ES-I3 (cell line): Measurements from ENCODE around the gene TMUB2.

ENCODE experiments used
- H3K36me3 ChIP-seq: 2 replicates; pipeline ENCODE4 v1.6.1; 2013; ENCODE audit warnings: mild to moderate bottlenecking, low read length, control low read depth, moderate library complexity; ENCODE audit not compliant: insufficient read depth
- H3K4me1 ChIP-seq: 2 replicates; pipeline ENCODE4 v1.6.1; 2013; ENCODE audit warnings: mild to moderate bottlenecking, control low read depth, low read length; ENCODE audit not compliant: insufficient read depth
- H3K9ac ChIP-seq: 2 replicates; pipeline ENCODE4 v1.6.1; 2013; ENCODE audit warnings: low read depth, mild to moderate bottlenecking, low read length, moderate library complexity
- H3K9me3 ChIP-seq: 2 replicates; pipeline ENCODE4 v1.6.1; 2013; ENCODE audit warnings: mild to moderate bottlenecking, low read length, moderate library complexity; ENCODE audit not compliant: control insufficient read depth, insufficient read depth

TMUB2 gene

GRCh38 chr17:44203731-44204440, 17.1 kb downstream of the TMUB2 start:
- H3K9ac ChIP-seq = no peak overlapping the region
- no peaks in the 10 kb centered on the region for H3K9me3 ChIP-seq
- H3K36me3 ChIP-seq = 0 out of 2 replicates have a peak, but pooled peaks cover 3% of the 10 kb centered on the region
- H3K4me1 ChIP-seq = peaks cover 4% of the 10 kb centered on the region; the same call in 1 of the 2 replicates

DNA sequence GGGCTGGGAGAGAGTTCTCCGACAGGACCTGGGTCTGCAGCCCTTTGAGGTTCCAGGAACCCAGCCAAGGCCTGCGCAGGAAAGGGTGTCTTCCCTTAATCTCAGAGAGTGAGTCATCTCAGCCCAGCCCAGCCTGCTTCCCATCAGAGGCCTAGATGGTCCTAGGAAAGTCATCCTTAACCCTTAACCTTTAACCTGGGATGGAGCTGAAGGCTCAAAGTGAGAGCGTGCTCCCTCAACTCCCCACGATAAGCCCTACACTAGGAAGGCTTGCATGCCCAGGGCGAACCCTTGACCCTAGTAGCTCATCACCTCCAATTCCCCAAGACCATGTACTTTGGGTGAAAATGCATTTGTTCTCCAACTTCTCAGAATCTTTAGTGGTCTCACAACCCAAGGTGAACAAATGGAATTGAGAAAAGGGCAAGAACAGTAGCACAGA, 17.7 kb downstream of the TMUB2 start:
- Histone ChIP-seq H3K9ac (no peak overlapping the region), H3K4me1 (peaks cover 4% of the 10 kb centered on the region; the same call in 1 of the 2 replicates), H3K36me3 (0 out of 2 replicates have a peak, but pooled peaks cover 3% of the 10 kb centered on the region), H3K9me3 (no peaks in the 10 kb centered on the region)

DNA sequence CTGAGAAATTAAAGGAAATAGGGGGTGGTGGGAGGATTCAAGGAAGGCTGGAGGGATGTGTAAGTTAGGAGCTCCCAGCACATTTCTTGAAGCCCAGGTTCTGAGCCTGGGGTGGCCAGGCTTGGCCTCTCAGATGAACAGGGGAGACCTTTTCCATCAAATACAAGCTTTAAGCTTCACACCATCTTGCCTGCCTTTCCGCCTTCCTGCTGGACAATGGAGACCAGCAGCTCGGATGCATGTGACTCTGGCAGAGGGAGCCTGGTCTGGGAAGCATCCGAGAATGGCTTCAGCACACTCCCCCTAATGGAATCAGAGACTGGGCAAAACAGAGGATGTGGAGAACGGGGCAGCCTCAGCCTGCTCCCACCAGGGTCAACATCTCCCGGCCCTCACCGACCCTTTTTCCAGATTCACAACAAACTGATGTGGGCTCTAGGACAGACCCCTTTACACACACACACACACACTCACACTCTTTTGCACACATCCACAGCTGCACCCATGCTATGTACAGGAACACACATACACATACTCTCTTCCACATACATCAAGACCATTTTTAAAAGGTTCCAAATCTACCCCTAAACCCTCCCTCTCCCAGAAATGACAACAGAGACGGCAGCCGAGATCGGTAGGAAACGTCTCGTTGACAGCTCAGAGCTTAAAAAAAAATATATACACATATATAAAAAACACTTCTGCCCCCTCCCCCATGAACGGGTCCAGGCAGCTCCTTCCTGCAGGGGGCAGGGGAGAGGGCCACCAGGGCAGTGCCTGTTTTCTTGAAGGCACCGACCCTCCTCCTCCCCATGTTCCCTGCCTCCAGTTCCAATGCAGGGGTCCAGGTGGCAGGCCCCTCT, 19.4 kb downstream of the TMUB2 start:
- H3K9me3 ChIP-seq = no peaks in the 10 kb centered on the region
- 0 out of 2 replicates have a peak, but pooled peaks cover 3% of the 10 kb centered on the region for H3K36me3 ChIP-seq
- peaks cover 2% of the 10 kb centered on the region for H3K4me1 ChIP-seq
- no peak overlapping the region for H3K9ac ChIP-seq

- no peaks in the 10 kb centered on the region for H3K9me3 ChIP-seq
- 0 out of 2 replicates have a peak, but pooled peaks cover 3% of the 10 kb centered on the region for H3K36me3 ChIP-seq
- H3K4me1 ChIP-seq = no peaks in the 10 kb centered on the region; the same call in 1 of the 2 replicates
- no peak overlapping the region for H3K9ac ChIP-seq
Observed at GRCh38 chr17:44206825-44207155, 20.0 kb downstream of the TMUB2 start.

DNA sequence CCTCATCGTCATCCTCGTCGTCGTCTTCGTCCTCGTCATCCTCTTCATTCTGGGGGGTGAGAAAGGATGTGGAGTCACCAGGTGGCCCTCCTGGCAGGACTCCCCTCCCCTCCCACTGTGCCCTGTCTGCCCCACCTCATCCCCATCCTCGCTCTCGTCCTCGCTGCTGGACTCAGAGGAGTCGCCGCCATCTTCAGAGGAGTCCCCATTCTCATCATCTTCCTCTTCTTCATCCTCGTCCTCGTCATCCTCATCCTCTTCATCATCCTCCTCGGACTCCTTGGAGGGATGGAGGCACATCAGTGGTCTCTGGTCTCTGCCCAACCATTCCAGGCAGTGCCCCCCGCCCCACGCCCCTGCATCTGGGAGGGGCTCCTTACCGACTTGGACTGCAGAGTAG, 20.5 kb downstream of the TMUB2 start:
- Histone ChIP-seq H3K4me1 (no peaks in the 10 kb centered on the region; the same call in 1 of the 2 replicates), H3K9ac (no peak overlapping the region)

GRCh38 chr17:44207743-44208142, 21.0 kb downstream of the TMUB2 start:
- Histone ChIP-seq H3K4me1 (no peaks in the 10 kb centered on the region; the same call in 1 of the 2 replicates), H3K9ac (no peak overlapping the region), H3K36me3 (0 out of 2 replicates have a peak, but pooled peaks cover 3% of the 10 kb centered on the region), H3K9me3 (no peaks in the 10 kb centered on the region)

More for the DNA sequence above, 20.5 kb downstream of the TMUB2 start:
- no peaks in the 10 kb centered on the region for H3K9me3 ChIP-seq
- 0 out of 2 replicates have a peak, but pooled peaks cover 3% of the 10 kb centered on the region for H3K36me3 ChIP-seq

- Histone ChIP-seq H3K4me1 (no peaks in the 10 kb centered on the region; the same call in 1 of the 2 replicates), H3K36me3 (peaks cover 10% of the 10 kb centered on the region; the same call in 1 of the 2 replicates), H3K9me3 (no peaks in the 10 kb centered on the region), H3K9ac (no peak overlapping the region)
Observed at GRCh38 chr17:44209786-44210341, 23.1 kb downstream of the TMUB2 start.

GRCh38 chr17:44210342-44211192, 23.8 kb downstream of the TMUB2 start:
- no peaks in the 10 kb centered on the region; the same call in 1 of the 2 replicates for H3K4me1 ChIP-seq
- peaks cover 17% of the 10 kb centered on the region; the same call in 1 of the 2 replicates for H3K36me3 ChIP-seq
- no peak overlapping the region; the same call in 1 of the 2 replicates for H3K9ac ChIP-seq
- no peaks in the 10 kb centered on the region for H3K9me3 ChIP-seq

GRCh38 chr17:44211281-44212265, 24.8 kb downstream of the TMUB2 start:
- Histone ChIP-seq H3K4me1 (no peaks in the 10 kb centered on the region; the same call in 1 of the 2 replicates), H3K36me3 (peaks cover 18% of the 10 kb centered on the region; the same call in 1 of the 2 replicates), H3K9me3 (no peaks in the 10 kb centered on the region), H3K9ac (no peak overlapping the region)

DNA sequence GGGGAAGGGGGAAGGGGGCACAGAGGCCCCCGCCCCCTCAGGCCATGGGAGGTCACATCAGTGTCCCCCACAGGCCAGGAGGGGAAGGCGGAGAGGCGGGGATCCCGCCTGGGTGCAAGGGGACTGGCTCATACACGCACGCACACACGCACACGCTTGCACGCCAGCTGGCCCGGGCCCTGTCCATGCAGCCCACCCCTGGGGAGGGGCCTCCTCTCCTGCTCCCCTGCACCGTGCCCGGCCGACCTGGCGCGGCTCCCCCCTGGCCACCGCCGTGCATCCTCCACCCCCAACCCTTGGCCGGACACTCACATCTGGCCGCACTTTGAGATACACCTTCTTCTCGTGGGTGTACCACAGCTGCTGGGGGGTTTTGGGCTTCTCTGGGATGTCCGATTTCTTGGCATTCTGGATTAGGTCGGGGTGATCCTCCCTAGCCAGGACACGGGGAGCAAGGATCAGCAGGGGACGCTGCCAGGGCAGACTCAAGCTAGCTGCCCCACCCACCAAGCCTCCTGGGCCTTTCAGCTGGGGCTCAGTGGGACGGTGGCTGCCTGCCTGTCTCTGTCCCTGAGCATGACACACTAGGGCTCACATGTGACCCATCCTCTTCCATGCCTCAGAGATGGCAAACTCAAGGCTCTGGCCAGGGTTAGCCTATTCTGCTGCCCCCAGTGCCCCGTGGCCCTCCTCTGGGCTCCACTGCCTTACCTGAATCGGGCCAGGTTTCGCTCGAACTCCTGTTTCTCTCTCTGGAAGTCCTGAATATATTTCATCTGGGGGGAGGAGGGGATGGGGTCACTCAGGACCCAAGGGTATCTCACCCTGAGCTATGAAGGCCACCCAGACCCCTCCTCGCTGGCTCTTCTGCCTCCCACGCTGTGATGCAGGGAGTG, 26.0 kb downstream of the TMUB2 start:
- Histone ChIP-seq H3K9ac (no peak overlapping the region), H3K36me3 (peaks cover 19% of the 10 kb centered on the region; the same call in 1 of the 2 replicates), H3K4me1 (peaks cover 8% of the 10 kb centered on the region; the same call in 1 of the 2 replicates), H3K9me3 (no peaks in the 10 kb centered on the region)

- Histone ChIP-seq H3K9me3 (no peaks in the 10 kb centered on the region), H3K36me3 (peaks cover 17% of the 10 kb centered on the region; the same call in 1 of the 2 replicates), H3K4me1 (peaks cover 8% of the 10 kb centered on the region; the same call in 1 of the 2 replicates), H3K9ac (no peak overlapping the region)
Observed at GRCh38 chr17:44213403-44214229, 26.8 kb downstream of the TMUB2 start.
